NCI-H1105 treated with DMSO at 0.1 percent for 48 hours (cell line): Measurements from ENCODE around the gene RNF149.

Experiments used
- DNase-seq: peaks from one replicate; lab custom pipeline; 2025; lab: John Stamatoyannopoulos, UW

RNF149 gene

DNA sequence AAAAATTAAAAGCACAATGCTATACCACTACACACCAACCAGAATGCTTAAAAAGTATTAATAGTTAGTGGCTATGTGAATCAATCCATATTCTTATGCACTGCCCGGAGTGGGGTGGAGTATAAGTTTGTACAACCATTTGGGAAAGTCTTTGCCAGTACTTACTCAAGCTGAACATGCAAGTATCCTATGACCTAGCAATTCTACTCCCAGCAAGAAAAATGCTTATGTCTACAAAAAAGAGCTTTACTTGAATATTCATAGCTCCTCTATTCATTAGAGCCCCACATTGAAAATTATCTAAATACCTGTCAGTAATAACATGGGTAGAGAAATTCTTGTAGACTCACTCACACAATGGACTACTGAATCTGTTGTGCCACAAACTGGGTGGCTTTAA, 77.3 kb downstream of the RNF149 start:
- DNase-seq, result no peak

- DNase-seq, result no peak
Measured at GRCh38 chr2:101230541-101231001, 77.9 kb downstream of the RNF149 start.
